BE2C (cell line): Measurements from ENCODE around the gene CDX2. TPM values are rescaled to one million over a fixed set of nuclear protein-coding genes. Genes with fewer than 3 reads are reported as not detected.
"Not testable (repeated sequence)": the region's sequence is repeated elsewhere in the genome, so short reads cannot be mapped to it uniquely, and the experiment has no call there.

ENCODE experiments used
- DNase-seq: peaks from one replicate; pipeline ENCODE4 v3.0.0-alpha.2; 2020
- H3K27me3 ChIP-seq: fragments of 250-450 bp; sonication (Bioruptor Pico); 2 replicates; pipeline ENCODE4 v1.5.1; 2020; ENCODE audit warnings: mild to moderate bottlenecking
- H3K36me3 ChIP-seq: fragments of 250-450 bp; sonication (Bioruptor Pico); 2 replicates; pipeline ENCODE4 v1.5.1; 2020; ENCODE audit warnings: mild to moderate bottlenecking
- H3K4me1 ChIP-seq: fragments of 250-450 bp; sonication (Bioruptor Pico); 2 replicates; pipeline ENCODE4 v1.5.1; 2020
- H3K4me3 ChIP-seq: 2 replicates; pipeline ENCODE4 v1.5.1; 2011; ENCODE audit warnings: low read depth, low read length
- H3K9me3 ChIP-seq: fragments of 250-450 bp; sonication (Bioruptor Pico); 2 replicates; pipeline ENCODE4 v1.5.1; 2020
- polyA plus RNA-seq: library from polyadenylated mRNA; unstranded; fragments of >200 nt; gene quantifications from one replicate; pipeline ENCODE4 v1.2.1, GENCODE V29; 2012; ENCODE audit warnings: low read depth, missing spikeins; ENCODE audit not compliant: insufficient read length, insufficient read depth
- TF ChIP-seq, protein P1 (sequence below): IDR thresholded peaks from 2 replicates; pipeline ENCODE4 v1.5.1; 2012; ENCODE audit warnings: mild to moderate bottlenecking, low read depth, low read length

CDX2 gene
- not detected for polyA plus RNA-seq

DNA sequence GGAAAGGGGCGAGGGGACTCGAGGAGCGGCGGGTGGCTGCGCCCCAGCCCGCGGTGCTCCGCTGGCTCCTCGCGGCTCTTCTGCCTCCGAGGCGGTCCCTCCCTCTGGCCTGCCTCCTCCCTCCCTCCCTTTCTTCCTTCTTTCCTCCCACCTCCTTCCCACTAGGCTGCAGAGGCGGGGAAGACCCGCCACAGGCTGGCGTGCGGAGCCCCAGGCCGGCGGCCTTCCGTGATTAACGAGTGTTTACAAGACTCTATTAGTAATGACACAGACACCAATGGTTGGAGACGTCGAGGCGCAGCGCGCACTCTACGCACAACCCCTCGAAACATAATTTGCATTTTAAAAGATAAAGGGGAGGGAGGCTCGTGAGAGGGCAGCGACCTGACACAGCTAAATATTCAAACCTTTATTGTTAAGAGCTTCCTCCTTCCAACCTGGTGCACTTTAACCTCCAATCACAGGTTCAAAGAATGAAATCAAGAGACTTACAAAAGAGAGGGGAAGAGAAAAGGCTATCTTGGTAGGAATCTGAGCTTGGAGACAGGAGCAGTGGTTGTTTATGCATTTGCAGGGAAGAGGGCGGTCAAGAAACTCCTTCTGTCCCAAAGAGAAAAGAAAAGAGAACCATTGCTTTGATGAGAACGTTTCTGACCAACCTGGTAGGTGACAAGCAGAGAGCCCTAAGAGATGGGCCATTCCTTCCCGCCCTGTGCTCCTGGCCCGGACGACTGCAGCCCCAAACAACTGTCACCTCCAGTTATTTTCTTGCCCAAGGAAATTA is at the start of gene CDX2:
TSS of gene CDX2 (minus strand) at position 234 of the 784 bp plus-strand sequence. CDS start 309 bp downstream, outside the sequence.
- TF ChIP-seq, protein P1, sequence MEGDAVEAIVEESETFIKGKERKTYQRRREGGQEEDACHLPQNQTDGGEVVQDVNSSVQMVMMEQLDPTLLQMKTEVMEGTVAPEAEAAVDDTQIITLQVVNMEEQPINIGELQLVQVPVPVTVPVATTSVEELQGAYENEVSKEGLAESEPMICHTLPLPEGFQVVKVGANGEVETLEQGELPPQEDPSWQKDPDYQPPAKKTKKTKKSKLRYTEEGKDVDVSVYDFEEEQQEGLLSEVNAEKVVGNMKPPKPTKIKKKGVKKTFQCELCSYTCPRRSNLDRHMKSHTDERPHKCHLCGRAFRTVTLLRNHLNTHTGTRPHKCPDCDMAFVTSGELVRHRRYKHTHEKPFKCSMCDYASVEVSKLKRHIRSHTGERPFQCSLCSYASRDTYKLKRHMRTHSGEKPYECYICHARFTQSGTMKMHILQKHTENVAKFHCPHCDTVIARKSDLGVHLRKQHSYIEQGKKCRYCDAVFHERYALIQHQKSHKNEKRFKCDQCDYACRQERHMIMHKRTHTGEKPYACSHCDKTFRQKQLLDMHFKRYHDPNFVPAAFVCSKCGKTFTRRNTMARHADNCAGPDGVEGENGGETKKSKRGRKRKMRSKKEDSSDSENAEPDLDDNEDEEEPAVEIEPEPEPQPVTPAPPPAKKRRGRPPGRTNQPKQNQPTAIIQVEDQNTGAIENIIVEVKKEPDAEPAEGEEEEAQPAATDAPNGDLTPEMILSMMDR, result no peak
- DNase-seq, result no peak
- H3K9me3 ChIP-seq, result no peaks in the 10 kb centered on the region
- peaks cover 100% of the 10 kb centered on the region for H3K27me3 ChIP-seq
- H3K36me3 ChIP-seq, result no peaks in the 10 kb centered on the region
- H3K4me3 ChIP-seq, result no peak within 1 kb of the TSS
- no peaks in the 10 kb centered on the region for H3K4me1 ChIP-seq

DNA sequence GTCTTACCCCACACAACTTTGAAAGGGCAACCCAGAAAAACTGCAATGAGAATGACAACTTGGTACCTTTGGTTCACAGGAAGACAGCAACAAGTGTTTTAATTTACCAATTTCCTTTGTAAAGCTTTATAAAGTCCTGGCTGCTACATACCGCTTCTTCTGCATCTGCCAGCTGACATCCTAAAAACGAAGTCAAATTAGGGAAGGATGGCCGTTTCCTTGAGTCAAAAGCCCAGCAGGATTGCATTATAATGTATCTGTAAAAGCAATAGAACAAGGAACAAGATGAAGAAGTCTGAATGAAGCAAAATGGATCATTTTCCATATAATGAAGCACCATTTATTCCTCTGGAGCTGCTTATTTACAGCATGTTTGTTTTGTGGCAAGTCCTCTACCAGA is 45.2 kb upstream of the CDX2 start:
- no peak for DNase-seq

DNA sequence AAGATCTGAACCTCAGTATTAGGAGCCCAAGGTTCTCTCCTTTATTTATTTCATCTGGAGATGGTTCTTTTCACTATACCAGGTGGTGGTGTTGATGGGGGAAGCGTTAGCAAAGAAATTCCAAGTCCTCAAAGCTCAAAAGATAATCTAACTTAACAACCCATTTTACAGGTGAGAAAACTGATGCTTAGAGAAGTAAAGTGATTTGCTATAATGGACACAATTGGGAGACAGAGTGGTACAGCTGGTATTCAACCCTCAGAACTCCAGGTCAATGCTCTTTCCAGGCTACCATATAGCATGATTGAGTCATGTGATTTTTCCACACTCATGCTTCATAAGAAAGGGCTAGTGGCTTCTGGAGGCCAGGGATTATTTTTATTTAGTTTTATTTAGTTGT is 44.4 kb upstream of the CDX2 start:
- Histone ChIP-seq H3K9me3 (no peaks in the 10 kb centered on the region), H3K27me3 (peaks cover 29% of the 10 kb centered on the region), H3K36me3 (no peaks in the 10 kb centered on the region), H3K4me1 (no peaks in the 10 kb centered on the region), H3K4me3 (no peak overlapping the region)
- TF ChIP-seq, protein P1, result no peak
- DNase-seq, result no peak

More for the DNA sequence above, 45.2 kb upstream of the CDX2 start:
- Histone ChIP-seq H3K36me3 (no peaks in the 10 kb centered on the region), H3K4me1 (no peaks in the 10 kb centered on the region), H3K27me3 (peaks cover 25% of the 10 kb centered on the region), H3K9me3 (no peaks in the 10 kb centered on the region), H3K4me3 (no peak overlapping the region)
- TF ChIP-seq, protein P1, result no peak

DNA sequence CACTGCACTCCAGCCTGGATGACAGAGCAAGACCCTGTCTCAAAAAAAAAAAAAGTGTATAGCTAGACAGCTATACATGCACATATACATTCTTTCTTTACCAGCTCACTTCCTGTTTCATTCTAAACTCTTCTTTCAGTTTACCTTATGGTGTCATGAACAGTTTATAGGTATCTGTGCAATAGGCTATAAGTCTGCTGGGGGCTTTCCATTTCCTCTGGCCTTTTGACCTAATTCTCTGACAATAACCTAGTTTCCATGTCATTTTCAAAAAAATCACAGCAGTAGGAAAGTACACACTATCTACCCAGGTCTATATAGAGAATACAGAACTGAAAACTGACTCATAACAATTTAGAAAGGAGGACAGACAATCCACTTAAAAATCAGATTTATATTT is 43.8 kb upstream of the CDX2 start:
- TF ChIP-seq, protein P1, result no peak
- Histone ChIP-seq H3K9me3 (no peaks in the 10 kb centered on the region), H3K4me1 (no peaks in the 10 kb centered on the region), H3K36me3 (no peaks in the 10 kb centered on the region), H3K4me3 (no peak overlapping the region), H3K27me3 (peaks cover 33% of the 10 kb centered on the region)
- DNase-seq, result no peak

GRCh38 chr13:28012383-28012782 is 43.3 kb upstream of the CDX2 start:
- H3K9me3 ChIP-seq, result no peaks in the 10 kb centered on the region
- no peak for DNase-seq
- H3K4me3 ChIP-seq, result no peak overlapping the region
- peaks cover 33% of the 10 kb centered on the region for H3K27me3 ChIP-seq
- TF ChIP-seq, protein P1, result no peak
- H3K36me3 ChIP-seq, result no peaks in the 10 kb centered on the region
- no peaks in the 10 kb centered on the region for H3K4me1 ChIP-seq

DNA sequence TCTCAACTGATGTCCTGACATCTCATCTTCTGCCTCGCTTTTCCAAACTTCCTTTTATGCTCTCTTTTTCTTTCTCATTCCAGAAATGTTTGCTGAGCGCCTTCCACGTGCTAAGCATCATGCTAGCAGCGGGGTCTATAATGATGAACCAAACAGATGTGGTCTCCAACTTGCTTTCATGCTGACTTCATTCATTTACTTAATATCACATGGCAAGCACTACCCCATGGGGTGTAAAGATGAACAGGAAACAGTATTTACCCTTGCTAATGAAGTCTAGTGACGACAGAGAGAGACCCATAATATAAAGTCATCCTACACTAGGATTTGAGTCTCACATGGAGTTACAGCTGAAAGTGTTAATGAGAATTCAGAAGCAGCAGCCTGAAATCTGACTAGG is 40.9 kb upstream of the CDX2 start:
- Histone ChIP-seq H3K27me3 (peaks cover 31% of the 10 kb centered on the region), H3K36me3 (no peaks in the 10 kb centered on the region), H3K9me3 (no peaks in the 10 kb centered on the region), H3K4me3 (no peak overlapping the region), H3K4me1 (no peaks in the 10 kb centered on the region)
- TF ChIP-seq, protein P1, result no peak
- DNase-seq, result no peak

- not testable (repeated sequence) for H3K4me1 ChIP-seq, H3K9me3 ChIP-seq, H3K4me3 ChIP-seq, DNase-seq, H3K36me3 ChIP-seq
- peaks cover 31% of the 10 kb centered on the region for H3K27me3 ChIP-seq
Observed at GRCh38 chr13:28005016-28005415, 35.9 kb upstream of the CDX2 start.
